Epithelial cell of proximal tubule (primary cell): Measurements from ENCODE around the gene IGF1R. TPM values are rescaled to one million over a fixed set of nuclear protein-coding genes. Genes with fewer than 3 reads are reported as not detected.

Experiments
- DNase-seq: peaks from one replicate; pipeline ENCODE4 v3.0.0-alpha.2; 2011; ENCODE audit warnings: low read depth
- H3K4me3 ChIP-seq: 2 replicates; pipeline ENCODE4 v1.5.1; 2011; ENCODE audit warnings: low read depth, mild to moderate bottlenecking, low read length
- CTCF ChIP-seq: conservative IDR thresholded peaks from 2 replicates; pipeline ENCODE4 v1.5.1; 2012; ENCODE audit warnings: low read depth, mild to moderate bottlenecking, low read length
- total RNA-seq: library from RNA; depleted of rRNA; stranded (reverse); fragments of >200 nt; gene quantifications from 2 replicates; pipeline ENCODE4 v1.2.3, GENCODE V29; 2015

The IGF1R gene
- total RNA-seq, 1 donor from 2014 or later: 14.5 TPM

- TF ChIP-seq CTCF: no peak
- DNase-seq: no peak
- no peak overlapping the region for H3K4me3 ChIP-seq
These were observed 141.9 kb downstream of the IGF1R start for GRCh38 chr15:98790270-98790669.

GRCh38 chr15:98791046-98791701, 142.8 kb downstream of the IGF1R start:
- TF ChIP-seq CTCF: no peak
- H3K4me3 ChIP-seq: no peak overlapping the region
- no peak for DNase-seq

- DNase-seq: no peak
- H3K4me3 ChIP-seq: no peak overlapping the region
- TF ChIP-seq CTCF: no peak
These were observed 143.8 kb downstream of the IGF1R start for GRCh38 chr15:98792117-98792516.

GRCh38 chr15:98794211-98794610, 145.9 kb downstream of the IGF1R start:
- TF ChIP-seq CTCF: no peak
- no peak for DNase-seq
- H3K4me3 ChIP-seq: no peak overlapping the region

- no peak for TF ChIP-seq CTCF
- DNase-seq: no peak
- H3K4me3 ChIP-seq: no peak overlapping the region
These were observed 146.4 kb downstream of the IGF1R start for GRCh38 chr15:98794748-98795147.

GRCh38 chr15:98795980-98796379, 147.6 kb downstream of the IGF1R start:
- no peak for TF ChIP-seq CTCF
- no peak overlapping the region for H3K4me3 ChIP-seq
- DNase-seq: no peak

GRCh38 chr15:98796685-98797357, 148.5 kb downstream of the IGF1R start:
- DNase-seq: no peak
- no peak for TF ChIP-seq CTCF

More at GRCh38 chr15:98796685-98797357, 148.5 kb downstream of the IGF1R start:
- no peak overlapping the region for H3K4me3 ChIP-seq
